Activated CD8-positive, alpha-beta memory T cell treated with anti-CD3 and anti-CD28 coated beads, Interleukin-2, amount 50 U/mL, for 4 hours (primary cell): ENCODE data around the gene FAM107B.
"Not testable (repeated sequence)": the region's sequence is repeated elsewhere in the genome, so short reads cannot be mapped to it uniquely, and the experiment has no call there.

Experiments used
- DNase-seq: peaks from one replicate; pipeline ENCODE4 v3.0.0-alpha.2; 2020

The FAM107B gene

DNA sequence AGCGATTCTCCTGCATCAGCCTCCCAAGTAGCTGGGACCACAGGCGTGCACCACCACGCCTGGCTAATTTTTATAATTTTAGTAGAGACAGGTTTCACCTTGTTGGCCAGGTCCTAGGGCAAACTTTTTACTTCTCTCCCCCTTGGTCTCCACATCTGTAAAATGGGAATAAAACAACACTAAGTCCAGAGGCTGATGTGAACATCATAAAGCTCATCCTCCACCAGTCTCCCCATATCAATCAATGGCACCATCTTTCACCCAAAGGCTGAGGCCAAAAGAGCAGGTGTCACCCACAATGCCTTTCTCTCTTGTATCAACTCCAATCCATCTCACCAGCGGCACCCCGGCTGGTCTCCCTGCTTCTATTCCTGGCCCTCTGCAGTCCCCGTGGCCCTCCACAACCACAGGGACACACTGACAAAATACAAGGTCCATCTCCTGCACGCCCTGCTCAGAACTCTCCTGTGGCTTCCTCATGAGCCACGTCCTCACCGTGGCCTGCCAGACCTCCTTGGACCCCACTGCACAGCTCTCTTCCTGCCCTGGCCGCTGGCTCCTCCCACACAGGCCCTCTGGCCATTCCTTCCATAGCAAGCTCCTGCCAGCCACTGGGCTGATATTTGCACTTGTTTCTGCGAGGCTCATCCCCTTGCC, 179.0 kb downstream of the FAM107B start:
- no peak for DNase-seq

DNA sequence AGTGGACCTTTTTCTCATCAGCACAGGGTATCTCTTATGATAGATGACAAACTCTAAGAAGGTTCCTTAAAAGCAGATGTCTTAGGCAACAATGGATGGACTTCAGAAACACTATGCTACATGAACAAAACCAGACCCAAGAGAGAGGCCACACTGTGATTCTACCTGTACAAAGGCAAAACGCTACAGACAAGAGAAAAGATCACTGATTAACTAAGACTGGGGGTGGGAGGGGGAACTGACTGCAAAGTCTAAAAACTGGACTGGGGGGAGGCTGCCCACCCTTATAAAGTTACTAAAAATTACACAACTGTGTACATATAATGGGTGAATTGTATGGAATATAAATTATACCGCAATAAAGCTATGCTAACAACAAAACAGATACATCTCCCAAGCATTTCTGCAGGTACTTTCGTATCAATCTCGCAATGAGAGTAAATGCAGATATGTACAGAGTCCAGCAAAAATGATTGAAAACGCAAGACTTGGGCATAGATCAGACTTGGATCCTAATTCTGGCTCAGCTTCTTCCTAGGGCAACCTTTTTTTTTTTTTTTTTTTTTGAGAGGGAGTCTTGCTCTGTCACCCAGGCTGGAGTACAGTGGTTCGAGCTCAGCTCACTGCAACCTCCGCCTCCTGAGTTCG, 179.7 kb downstream of the FAM107B start:
- no peak for DNase-seq

DNA sequence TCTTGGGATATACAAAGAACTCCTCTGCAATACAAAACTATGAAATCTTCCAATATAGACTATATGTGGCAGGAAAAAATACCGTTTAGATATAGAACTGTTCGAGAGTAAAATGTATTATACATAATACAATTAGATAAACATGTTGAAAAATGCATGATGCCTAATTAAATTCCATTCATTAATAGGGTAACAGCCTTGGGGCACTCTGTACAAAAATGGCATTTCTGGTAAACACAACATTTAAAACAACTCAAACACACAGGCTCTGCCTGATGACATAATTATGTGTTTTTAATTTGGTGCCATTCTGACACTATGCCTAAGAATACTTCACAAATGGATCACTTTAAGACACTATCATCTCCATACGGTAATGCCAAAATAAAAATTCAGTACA, 180.9 kb downstream of the FAM107B start:
- DNase-seq, result no peak

DNA sequence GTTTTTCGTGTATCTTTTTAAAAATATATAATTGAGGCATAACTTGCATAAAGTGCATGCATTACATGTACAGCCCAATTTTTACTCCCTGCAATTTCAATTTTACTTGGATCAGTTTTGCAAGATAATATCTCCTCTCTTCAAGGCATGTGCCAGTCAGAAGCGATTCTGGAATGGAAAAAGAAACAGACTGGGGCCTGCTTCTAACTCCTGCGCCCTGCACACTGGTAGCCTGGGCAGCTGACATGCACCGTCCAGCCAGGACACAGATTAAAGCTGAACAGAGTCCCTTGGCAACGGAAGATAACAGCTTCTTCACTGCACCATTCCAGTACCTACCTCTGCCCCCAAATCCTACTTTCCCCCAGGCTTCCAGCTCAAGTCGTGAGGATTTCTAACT, 182.1 kb downstream of the FAM107B start:
- DNase-seq, result no peak

DNA sequence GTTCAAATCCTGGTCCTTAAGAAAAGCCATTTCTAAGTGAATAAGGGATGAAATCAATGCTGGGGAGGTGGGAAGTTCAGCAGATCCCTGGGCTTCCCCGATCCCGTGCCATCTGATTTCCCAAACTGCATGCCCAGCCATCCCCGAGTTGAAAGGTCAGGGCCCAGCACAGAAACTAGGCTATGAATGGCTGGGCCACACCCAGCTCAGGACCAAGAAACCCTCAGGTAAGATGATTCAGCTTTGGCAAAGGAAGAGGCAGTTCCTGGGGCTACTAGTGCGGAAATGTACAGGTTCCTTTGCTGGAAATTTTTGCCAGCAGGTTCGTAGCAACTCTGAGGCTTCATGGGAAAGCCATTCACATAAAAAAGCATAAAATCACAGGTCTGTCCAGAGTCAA, 182.7 kb downstream of the FAM107B start:
- no peak for DNase-seq

DNA sequence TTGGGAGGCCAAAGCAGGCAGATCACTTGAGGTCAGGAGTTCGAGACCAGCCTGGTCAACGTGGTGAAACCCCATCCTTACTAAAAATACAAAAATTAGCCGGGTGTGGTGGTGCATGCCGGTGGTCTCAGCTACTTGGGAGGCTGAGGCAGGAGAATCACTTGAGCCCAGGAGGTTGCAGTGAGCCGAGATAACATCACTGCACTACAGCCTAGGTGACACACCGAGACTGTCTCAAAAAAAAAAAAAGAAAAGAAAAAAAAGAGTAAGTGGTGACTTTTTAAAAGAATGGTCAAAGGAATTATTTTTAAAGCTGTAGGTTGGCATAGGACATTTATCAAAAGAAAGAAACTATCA, 185.8 kb downstream of the FAM107B start:
- DNase-seq, result not testable (repeated sequence)

DNA sequence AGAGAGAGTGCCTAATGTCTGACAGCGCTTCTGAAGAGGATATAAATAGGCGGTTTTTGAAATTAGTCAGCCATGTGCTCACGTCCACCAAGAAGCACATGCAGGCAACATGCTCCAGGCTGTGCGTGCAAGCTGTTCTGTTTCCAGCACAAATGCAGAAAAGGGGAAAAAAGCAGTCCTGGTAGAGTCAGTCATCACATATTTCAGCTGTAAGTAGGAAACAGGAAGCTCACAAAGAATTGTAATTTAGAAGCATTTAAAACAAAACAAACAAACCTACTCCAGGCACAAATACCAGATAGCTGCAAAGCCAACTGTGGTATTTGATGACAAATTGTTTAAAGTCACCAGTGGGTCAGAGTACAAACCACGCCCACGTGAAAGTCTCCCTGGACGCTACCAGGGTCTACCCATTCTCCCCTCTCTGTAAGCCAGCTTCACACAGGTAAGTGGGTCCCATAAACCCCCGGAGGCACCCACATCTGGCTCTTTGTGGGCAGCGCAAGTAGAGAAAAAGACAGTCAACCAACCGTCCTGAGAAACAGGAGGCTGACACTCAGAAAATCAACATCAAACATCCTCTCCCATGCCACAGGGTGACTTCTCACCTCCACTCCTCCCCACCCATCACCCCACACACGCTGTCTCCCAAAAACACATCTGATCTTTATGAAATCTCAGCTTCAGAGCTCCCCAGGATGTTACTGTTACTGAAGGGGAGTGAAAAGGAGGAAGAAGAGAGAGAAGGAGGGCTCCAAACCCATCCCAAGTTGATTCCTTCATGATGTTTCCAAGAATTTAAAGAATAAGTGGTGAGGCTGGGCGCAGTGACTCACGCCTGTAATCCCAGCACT, 186.4 kb downstream of the FAM107B start:
- DNase-seq, result no peak

DNA sequence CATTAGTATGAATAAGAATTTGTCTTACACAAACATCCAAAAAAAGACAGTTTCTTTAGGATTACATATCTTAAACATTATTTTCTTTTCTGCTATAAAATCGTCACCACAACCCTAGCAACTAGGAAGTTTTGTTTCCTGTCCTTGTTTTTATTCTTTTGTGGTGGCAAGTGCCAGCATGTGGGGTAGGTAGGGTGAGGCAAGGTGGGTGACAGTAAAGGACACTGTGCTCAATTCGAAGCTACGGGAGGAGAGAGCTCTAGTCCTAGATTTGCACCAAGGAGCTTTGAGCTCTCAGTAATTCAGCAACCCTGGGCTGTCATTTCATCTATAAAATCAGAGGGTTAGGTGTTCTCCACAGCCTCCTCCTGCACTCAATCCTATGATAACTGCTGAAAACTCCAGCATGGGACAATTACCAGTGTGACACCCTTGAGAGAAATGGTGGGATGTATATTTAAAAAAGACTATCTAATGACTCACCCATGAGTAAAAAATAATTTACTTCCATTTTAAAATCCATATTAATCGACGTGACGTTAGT, 187.1 kb downstream of the FAM107B start:
- DNase-seq, result no peak

DNA sequence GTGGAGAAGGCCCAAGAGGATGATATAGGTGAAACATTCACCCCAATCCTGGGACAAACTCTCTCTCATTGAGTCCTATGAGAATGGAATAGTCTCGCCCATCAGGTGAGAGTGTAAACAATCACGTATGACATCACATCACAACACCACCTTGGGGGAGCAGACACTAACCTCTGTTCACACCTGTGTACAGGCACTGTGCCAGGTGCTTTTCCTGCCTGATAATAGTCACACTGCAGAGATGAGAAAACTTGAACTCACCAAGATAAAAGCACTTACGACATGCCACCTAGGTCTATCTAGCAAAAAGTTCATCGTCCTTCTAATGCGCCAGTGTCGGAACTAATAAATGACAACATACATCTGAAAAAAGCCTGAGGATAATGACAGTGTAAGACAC, 187.8 kb downstream of the FAM107B start:
- DNase-seq, result peak; percentile 64

DNA sequence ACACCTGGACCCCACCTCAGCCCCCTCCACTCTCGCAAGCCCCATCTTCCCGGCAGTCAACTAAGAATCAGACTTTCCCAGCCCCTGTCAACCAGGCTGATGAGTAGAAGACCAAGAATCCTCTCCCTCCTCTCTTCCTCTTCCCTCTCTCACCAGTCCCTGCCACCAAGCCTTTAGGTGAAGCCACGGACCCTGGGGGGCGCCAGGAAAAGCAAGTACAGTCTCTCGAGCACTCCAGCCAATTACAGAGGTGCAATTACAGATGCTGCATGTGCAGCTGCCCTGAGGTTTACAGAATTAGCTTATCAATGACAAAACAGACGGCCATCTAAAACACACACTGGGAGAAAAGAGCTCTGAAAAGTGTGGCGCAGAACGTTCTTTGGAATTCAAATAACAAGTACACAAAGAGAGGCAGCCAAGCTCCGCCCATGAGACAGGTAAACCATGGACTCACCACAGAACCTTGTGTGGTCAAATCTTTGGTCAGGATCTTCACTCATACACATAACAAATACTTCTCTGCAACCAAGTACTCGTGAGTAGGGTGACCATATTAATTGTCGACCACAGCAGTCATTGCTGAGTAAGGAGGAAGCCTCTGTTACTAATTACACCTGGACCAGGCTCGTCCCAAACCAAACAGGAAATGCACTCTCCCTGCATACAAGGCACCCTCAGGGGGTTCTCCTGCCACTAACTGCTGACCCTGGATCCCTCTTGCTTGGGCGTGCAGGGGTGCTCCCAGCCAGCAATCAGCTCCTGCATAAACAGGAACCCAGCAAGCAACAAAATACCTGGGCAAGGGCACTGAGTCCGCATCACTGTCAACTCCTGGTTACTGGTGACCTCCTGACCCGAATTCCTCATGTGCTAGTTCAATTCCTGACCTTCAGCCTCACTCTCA, 189.2 kb downstream of the FAM107B start:
- no peak for DNase-seq

DNA sequence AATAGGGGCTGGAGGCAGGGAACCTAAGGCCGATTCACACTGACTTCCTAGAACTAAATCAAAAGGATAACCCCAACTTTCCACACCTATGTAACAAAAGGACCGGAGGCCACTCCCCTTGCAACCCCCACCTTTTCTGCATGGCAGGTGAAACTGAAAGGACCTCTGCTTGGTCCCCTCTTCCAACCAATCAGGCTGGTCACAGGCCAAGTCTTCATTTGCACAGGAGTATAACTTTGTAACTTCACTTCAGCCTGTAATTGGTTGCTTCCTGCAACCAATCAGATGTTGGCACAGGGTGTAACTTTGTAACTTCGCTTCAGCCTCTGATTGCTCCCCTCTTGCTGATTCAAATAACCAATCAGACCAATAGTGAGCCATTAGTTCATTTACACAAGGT, 190.0 kb downstream of the FAM107B start:
- no peak for DNase-seq

DNA sequence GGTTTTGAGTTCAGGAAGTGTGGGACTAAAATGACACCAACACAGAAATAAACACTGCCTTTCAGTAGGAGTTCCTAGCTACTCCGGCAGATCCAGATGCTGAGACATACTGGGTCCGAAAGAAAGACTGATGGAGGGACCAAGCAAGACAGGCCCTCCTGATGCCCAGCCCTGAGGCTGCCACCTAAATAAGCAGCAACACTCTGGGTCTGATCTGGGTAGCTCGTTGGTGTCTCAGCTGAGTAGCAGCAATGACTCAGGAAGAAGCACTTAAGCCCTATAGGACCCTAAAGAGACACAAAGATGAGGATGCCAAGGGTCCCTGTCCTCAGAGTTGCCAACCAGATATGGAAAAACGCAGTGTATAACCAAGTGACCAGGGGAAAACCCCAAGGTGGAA, 190.7 kb downstream of the FAM107B start:
- no peak for DNase-seq

DNA sequence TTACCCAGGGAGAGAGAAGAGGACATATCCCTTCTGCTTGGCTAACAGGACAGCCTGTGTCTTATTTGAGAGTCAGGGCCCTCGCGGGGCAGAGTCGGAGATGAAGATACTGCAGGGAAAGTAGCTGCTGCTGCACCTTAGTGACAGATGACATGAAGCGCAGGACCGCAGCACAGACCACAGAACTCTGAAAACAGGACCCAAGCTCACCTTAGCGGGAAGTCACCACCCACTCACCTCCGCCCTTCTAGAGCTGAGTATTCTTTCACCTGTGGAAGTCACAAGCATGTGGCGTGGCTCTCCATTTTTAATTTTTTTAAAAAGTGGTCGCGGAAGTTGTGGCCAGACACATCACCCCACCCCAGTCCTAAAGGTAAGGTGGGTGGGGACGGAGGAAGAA, 191.4 kb downstream of the FAM107B start:
- peak; percentile 79 for DNase-seq

DNA sequence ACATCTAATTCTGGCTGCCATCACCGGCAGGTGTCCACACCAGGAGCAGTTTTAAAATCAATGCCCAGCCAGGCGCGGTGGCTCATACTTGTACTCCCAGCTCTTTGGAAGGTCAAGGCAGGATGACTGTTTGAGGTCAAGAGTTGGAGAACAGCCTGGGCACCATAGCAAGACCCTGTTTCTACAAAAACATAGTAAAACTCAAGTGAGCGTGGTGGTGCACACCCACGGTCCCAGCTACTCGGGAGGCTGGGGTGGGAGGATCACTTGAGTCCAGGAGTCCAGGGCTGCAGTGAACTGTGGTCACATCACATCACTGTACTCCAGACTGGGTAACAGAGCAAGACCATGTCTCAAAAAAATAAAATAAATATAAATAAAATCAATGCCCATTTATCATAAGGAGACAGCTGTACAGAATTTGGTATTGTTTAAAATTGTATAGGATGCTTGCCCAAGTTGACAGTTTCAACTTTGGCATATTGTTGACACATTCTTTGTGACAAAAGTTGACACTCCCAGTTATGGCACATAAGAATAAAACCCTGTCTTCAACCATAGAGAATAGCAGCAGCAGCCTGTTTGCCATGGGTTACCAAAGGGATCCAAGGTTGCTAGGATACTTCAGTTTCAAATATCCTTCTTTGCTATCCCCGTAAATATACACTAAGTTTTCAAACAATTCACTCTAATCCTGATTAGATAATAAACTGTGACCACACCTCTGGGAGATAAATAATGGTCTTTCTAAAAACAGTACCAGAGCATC, 193.0 kb downstream of the FAM107B start:
- no peak for DNase-seq

DNA sequence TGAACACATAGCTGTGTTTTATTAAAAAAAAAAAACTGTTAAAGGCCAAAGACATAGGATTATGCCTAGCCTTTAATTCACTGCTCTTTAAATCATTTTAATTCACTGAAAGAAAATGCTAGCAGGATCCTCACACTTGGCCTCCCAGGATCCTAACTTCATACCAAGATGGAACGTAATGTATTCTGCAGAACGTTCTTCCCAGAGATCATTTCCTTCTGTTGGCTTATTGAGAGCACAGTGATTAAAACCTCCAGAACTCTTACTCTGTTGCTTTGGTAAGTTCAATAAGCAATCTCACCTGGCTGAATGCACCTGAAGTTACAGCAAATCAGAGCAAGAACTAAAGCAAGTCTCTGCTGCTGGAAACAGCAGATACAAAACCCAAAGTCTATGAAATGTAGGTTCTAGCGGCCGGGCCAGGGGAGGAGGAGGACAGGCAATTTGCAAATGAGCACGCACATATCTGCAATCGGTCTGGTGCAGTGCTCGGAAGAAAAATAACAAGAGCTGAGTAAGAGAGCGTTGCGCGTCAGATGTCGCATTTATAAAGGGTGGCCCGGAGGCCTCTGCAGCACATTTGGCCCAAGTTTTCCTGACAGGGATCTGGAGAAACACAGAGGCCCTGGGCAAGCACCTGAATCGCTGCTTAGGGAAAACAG, 193.9 kb downstream of the FAM107B start:
- no peak for DNase-seq

DNA sequence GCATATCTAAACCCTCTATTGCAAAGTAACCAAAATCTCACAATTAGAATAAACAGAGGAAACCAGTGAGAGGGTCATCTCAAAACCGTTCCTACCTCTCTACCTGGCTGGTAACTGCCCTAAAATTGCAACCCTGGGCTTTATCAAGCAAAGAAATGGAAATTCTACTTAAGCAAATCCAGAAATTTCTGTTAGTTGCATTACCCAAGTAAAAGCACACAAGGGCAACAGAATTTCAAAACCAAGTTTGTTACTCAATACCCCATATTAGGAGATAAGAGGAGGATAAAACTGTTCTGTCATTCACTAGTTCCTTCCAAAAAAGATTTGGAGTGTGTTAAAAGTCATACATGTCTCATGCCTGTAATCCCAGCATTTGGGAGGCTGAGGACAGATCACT, 195.3 kb downstream of the FAM107B start:
- no peak for DNase-seq

DNA sequence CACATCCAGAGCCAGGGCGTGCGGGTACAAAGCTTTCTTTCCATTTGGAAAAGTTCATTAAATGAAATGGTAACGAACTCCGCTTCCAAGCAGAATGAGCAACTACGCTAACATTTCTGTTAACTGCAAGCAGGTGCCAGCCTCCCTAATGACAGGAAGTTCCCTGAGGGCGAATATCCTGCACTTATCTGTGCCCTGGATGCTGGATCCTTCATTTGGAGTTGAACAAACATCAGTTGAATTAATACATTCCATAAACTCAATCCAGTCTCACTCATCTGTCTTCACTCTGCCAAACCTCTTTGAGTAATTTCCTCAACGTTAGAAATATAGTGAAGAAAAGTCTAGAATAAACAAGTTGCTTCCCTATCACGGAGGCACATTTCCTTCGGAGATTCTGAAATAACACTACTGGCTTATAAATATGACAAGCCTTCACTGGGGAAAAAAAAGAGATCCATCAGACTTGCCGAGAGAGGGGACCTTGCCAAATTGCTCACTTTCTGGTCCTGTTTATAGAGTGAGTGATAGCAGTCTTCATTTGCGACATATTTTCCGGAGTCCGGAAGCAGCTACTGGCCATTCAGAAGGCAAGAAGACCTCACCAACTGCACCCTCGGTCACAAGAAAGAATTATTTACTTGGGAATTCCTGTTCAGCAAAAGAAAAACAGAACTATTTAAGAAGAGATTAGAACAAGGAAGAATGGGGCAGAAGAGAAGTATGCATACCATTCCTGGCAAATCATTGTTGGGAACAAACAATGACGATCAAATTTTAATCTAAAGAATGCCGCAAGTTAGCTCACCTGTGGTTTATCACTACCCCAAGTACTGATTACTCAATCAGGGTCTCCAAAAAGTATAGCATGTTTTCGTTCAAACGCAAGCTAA, 196.4 kb downstream of the FAM107B start:
- DNase-seq, result no peak

DNA sequence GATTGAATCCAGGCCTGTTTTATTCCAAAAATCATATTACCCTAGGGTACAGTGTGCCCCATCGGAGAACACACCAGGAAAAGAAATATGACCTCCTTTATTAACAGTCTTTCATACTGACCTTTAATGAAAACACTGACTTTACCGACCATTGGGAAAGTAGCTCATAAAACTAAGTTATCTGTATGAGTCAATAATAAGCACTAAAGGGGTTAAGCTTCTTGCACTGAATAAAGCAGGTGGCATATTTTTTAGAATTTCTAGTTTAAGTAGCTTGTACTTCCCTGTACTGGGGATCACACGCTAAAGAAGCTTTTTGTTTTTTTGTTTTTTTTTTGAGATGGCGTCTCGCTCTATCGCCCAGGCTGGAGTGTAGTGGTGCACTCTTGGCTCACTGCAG, 199.8 kb downstream of the FAM107B start:
- no peak for DNase-seq

DNA sequence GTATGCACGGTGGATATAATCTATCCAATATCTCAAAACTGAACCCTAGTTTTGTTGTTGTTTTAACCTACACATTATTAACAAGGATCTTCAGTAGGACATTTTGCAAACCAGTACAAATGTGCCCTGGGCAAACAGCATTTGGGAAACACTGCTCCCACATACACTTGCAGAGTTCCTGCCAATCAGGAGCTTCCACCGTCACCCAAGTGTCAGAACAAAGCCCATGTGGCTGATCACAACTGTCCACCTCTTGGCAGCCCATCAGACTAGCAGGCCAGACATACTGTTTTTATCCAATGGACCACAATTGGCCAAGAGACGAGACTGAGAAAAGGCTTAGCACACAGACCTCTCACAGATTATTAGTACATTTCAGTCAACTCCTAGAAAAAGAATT, 200.4 kb downstream of the FAM107B start:
- no peak for DNase-seq

DNA sequence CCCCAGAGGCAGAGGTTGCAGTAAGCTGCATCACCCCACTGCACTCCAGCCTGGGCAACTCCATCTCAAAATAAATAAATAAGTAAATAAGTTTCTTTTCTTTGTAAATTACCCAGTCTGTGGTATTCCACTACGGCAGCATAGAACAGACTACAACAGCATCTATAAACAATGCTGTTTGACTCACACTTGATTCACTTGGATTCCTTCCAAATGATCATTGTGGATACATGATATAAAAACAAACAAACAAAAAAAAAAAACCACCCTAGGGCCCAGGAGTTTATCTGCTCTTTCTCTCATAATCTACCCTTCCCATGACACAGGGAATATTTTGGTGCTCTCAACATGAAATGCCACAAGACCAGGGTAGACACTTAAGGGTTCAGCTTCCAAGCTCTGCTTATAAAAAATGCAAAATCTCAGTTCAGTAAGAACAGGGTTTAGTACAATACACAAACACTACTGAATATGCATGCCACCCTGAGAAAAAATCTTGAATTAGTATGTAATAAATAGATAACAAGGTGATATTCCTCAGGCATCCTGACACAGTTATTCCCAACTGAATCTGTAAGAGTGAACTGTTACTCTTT, 200.9 kb downstream of the FAM107B start:
- DNase-seq, result no peak
